HG02623 (cell line): ENCODE data around the gene PRKCE.
"Not testable (repeated sequence)": the region's sequence is repeated elsewhere in the genome, so short reads cannot be mapped to it uniquely, and the experiment has no call there.

Experiments used
- ATAC-seq: cut with Tn5 transposase; IDR thresholded peaks from one replicate; pipeline ENCODE4 v1.9.1; 2021; ENCODE audit warnings: moderate library complexity; ENCODE audit not compliant: unreplicated experiment

PRKCE gene

DNA sequence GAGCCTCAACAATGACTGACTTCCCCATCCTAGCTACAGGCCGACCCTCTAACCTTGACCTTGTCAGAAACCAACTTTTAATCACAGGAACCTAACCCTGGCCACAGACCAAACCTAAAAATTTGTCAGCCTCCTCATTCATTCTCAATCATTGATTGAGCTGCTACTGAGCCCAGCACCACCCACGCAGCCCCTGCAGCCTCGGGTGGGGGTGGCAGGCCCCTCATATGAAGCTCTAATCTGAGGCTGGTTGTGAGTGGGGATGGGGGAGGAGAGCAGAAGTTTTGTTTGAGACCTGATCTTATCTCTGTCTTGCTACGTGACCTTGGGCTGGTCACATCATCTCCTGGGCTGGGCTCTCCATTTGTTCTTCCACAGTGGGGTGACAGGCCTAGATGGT, 546.2 kb downstream of the PRKCE start:
- ATAC-seq: no peak

DNA sequence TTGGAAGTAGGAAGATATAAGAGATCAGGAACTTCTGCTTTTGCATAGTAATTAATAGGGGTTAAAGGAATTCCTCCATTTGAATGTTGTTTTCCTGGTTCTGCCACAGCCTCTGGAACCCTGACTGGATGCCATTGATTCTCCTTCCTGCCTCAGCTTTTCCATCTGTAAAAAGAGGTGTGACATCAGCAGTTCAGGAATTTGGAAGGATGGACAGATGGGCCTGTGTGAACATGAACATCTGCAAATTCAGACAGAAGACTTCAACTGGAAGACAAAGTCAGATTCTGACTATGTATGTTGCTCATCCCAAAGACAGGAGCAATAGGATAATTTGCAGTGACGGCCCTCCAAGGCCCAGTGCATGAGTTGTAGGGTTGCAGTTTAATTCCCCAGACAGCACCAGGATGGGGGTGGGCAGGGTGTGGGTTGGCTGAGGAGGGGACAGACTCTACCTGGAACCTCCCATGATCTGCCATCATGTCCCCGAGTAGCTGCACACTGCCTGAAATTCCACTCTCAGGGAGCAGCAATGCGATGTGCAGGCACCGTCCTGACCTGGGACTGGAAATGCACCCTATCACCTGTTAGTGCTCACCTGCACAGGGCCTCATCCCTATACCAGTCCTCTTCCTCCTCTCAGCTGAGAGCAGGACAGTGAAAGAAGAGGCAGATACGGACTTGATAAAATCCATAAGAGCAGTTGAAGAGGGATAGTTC, 546.8 kb downstream of the PRKCE start:
- no peak for ATAC-seq

DNA sequence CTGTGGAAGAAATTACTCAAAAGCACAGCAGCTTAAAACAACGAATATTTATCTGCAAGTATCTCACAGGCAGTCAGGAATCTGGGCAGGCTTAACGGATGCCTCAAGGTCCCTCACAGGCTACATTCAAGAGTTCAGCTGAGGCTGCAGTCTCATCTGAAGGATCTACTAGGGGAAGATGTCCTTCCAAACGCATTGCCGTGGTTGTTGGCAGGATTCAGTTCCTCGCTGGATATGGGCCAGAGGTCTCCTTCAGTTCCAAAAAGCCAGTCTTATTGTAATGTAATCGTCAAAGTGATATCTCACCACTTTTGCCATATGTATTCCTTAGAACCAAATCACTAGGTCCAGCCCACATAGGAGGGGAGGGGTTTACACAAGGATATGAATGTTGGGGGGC, 547.5 kb downstream of the PRKCE start:
- ATAC-seq: no peak

GRCh38 chr2:46200100-46200690, 548.7 kb downstream of the PRKCE start:
- no peak for ATAC-seq

DNA sequence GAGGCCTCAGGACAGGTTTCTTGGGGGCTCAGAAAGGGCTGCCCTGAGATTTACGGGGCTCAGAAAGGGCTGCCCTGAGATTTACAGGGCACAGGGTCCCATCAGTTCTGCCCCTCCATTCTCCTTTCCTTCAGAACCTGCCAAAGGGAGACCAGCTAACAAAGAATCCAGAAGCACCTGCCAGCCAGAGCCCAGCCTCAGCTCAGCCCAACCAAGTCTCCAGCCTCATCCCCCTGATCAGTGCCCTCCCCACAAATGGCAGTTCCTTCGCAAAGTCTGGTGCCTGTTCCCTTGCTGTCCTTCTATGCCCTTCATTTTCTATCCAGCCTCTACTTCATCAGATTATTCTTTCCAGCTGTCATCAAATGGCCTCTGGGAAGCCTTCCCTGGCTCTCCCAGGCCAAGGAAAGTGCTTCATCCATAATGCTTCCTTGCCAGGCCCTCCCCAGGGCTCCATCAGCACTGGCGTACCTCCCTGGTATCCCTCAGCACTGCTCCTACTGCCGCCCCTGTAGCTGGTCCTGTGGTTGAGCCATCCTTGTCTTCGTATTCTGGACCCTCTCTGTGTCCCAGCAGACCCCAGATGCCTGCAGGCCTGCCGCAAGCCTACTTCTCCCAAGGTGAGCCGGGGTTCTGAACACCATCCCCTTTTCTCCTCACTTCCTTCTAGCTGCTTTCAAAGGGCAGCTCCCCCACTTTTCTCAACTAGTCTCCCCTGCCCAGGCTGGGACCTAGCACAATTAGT, 549.6 kb downstream of the PRKCE start:
- no peak for ATAC-seq

GRCh38 chr2:46202453-46202852, 551.0 kb downstream of the PRKCE start:
- ATAC-seq: no peak

DNA sequence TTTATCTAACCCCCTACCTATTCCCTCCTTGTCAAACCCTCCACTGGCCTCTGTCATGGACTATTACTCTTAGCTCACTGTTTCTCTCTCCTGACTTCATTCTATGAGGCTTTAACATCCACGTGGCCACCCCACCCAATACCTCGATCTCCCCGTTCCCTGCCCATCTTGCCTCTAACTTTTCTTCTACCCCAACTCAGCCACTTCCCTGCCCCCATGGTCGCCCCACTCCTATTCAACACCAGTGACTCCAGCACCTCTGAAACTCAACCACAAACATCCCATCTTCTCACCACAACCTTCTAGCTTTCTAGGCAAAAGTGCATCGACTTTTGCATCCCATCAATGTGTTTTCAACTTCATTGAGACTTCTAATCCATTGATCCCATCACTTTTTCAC, 551.5 kb downstream of the PRKCE start:
- ATAC-seq: no peak

- ATAC-seq: not testable (repeated sequence)
Measured at GRCh38 chr2:46203636-46204035, 552.2 kb downstream of the PRKCE start.

GRCh38 chr2:46207591-46207990, 556.1 kb downstream of the PRKCE start:
- ATAC-seq: no peak

DNA sequence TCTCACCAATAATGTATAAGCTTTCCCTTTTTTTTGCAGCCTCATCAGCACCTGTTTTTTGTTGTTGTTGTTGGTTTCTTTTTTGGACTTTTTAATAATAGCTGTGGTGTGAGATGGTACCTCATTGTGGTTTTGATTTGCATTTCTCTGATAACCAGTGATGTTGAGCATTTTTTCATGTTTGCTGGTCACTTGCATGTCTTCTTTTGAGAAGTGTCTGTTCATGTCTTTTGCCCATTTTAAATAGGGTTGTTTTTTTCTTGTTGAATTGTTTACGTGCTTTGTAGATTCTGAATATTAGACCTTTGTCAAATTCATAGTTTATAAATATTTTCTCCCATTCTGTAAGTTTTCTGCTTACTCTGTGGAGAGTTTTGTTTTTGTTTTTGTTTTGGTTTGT, 557.3 kb downstream of the PRKCE start:
- no peak for ATAC-seq

GRCh38 chr2:46210063-46210462, 558.6 kb downstream of the PRKCE start:
- ATAC-seq: no peak

- ATAC-seq: no peak
Measured at GRCh38 chr2:46211461-46211860, 560.0 kb downstream of the PRKCE start.

DNA sequence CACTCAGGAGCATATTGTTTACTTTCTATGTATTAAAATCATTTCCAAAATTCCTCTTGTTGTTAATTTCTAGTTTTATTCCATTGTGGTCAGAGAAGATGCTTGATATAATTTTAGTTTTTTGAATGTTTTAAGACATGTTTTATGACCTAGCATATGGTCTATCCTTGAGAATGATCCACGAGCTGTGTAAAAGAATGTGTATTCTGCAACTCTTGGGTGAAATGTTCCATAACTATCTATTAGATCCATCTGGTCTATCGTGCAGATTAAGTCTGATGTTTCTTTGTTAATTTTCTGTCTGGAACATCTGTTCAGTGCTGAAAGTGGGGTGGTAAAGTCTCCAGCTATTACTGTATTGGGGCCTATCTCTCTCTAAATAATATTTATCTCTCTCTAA, 562.4 kb downstream of the PRKCE start:
- no peak for ATAC-seq

GRCh38 chr2:46216213-46216612, 564.7 kb downstream of the PRKCE start:
- ATAC-seq: no peak

- ATAC-seq: not testable (repeated sequence)
Measured at GRCh38 chr2:46223514-46223913, 572.0 kb downstream of the PRKCE start.

DNA sequence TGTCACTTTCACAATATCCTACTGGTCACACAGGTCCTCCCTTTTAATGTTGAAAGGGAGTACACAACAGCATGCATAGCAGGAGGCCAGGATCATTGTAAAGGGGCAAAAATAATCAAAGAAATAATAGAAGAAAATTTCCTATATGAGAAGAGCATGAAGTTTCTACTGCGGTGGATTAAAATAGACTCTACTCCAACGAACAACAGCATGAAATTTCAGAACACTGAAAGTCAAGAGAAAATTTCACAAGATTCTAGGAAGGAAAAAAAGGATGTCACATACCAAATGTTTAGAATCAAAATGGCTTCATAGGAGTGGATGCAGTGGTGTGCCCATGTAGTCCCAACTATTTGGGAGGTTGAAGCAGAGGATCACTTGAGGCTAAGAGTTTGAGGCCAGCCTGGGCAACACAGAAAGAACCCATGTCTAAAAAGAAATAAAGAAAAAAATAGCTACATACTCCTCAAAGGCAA, 573.7 kb downstream of the PRKCE start:
- no peak for ATAC-seq

DNA sequence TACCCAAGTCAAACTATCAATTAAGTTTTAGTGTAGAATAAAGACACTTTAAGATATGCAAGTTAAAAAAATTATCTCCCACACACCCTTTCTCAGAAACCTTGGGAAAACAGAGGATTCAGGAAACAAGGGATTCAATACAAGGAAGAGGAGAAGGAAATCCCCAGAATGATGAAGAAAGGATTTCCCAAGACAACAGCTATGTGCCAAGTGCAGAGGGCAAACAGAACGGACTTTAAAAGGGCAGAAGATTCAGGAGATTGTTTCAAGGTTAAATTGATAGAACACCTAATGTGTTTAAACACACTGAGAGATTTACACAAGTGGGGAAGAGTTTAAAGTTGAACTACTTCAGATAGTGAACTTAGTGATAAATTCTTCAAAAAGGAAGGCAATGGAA, 574.3 kb downstream of the PRKCE start:
- ATAC-seq: no peak

DNA sequence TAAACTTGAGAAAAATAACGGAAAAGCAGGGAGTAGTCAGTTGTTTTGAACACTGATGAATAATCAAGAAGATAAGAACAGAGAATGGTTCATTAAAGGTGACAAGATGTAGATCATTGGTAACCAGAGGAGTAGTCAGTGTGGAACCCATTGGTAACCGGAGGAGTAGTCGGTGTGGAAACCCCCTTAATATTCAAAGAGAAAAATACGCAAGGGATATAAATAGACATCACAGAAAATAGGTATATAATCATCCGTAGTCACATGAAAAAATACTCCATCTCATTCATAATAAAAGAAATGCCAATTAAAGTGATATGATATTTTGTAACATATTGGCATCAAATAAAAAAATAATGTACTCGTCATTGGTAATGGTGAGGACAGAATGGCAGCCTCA, 575.1 kb downstream of the PRKCE start:
- ATAC-seq: no peak

- no peak for ATAC-seq
Measured at GRCh38 chr2:46227022-46227421, 575.5 kb downstream of the PRKCE start.

DNA sequence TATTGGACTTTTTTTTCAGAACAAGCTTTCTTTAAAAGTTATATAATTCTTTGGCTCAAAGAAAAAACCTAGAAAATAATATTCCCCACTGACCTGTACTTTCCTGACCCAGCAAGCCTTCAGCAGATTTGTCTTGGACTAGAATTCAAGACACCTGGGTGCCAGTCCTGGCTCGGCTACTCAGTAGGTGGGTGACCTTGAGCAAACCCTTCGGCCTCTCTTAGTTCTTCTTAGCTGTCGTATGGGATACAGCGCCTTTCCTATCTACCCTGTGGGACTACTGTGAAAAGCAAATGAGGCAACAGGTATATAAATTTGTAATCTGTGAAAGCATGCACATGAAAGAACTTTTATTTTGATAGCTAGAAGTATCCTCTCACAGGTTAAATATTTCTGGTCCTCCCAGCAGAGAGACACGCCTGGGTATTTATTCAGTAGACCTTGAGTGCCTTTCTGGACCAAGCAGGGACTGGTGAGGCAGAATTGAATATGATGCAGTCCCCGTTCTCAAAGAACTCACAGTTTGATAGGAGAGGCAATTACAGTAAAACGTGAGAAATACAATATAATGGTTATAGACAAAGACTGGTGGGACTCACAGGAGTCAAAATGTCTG, 576.3 kb downstream of the PRKCE start:
- no peak for ATAC-seq
